Peyer's patch (tissue), 4 donors: ENCODE measurements around the gene INPP5J. TPM values are rescaled to one million over a fixed set of nuclear protein-coding genes. Genes with fewer than 3 reads are reported as not detected.
A peak's percentile ranks its signal among the peaks of the same experiment; 100 is the strongest.

Source experiments
- DNase-seq, 3 donors: peaks; one replicate each; pipeline ENCODE4 v3.0.0-alpha.2; 2017 to 2019
- H3K27ac ChIP-seq, 4 donors: fragments of 200-600 bp; sonication (generic); one replicate each; pipeline ENCODE4 v1.5.1; 2016 to 2019
- H3K27me3 ChIP-seq, 2 donors: fragments of 200-600 bp; sonication (generic); one replicate each; pipeline ENCODE4 v1.5.1; 2019
- H3K36me3 ChIP-seq, 3 donors: fragments of 200-600 bp; sonication (generic); one replicate each; pipeline ENCODE4 v1.5.1; 2016 to 2019
- H3K4me1 ChIP-seq, 4 donors: fragments of 200-600 bp; sonication (generic); one replicate each; pipeline ENCODE4 v1.5.1; 2016 to 2019
- H3K4me3 ChIP-seq, 4 donors: fragments of 200-600 bp; sonication (generic); 1 replicate in 3 of 4; 2 replicates in 1 of 4; pipeline ENCODE4 v1.5.1; 2016 to 2019; ENCODE audit warnings: mild to moderate bottlenecking in 1 of 4
- H3K9me3 ChIP-seq, 4 donors: fragments of 200-600 bp; sonication (generic); one replicate each; pipeline ENCODE4 v1.5.1; 2016 to 2019; ENCODE audit warnings: mild to moderate bottlenecking in 1 of 4
- CTCF ChIP-seq, 6 experiments: fragments of 450-650 bp in 4 of 6; fragments of 200-600 bp in 2 of 6; sonication (generic) in 1 of 6; IDR thresholded peaks; one replicate each; pipeline ENCODE4 v1.5.1; 2017 to 2019; ENCODE audit warnings: antibody characterized with exemption in 6 of 6, mild to moderate bottlenecking in 3 of 6, moderate library complexity in 1 of 6
- POLR2A ChIP-seq, 2 donors: fragments of 450-650 bp; IDR thresholded peaks; one replicate each; pipeline ENCODE4 v1.5.1; 2017; ENCODE audit warnings: antibody characterized with exemption in 2 of 2, mild to moderate bottlenecking in 2 of 2, moderate library complexity in 2 of 2
- total RNA-seq, 4 donors: library from RNA; depleted of rRNA; stranded (reverse); fragments of >200 nt; gene quantifications; one replicate each; pipeline ENCODE4 v1.1.0, GENCODE V29; 2016

INPP5J gene
- total RNA-seq, 4 donors from 2014 or later, result 18.2 to 203 (median 156) TPM

- peak in 2 of 3 donors; percentile 47 to 52 for DNase-seq
- Histone ChIP-seq H3K4me3 (no peak overlapping the region), H3K4me1 (peaks cover 0 to 11% (median 0%) of the 10 kb centered on the region in 4 donors), H3K27ac (no peak overlapping the region), H3K36me3 (no peaks in the 10 kb centered on the region), H3K27me3 (no peaks in the 10 kb centered on the region), H3K9me3 (no peaks in the 10 kb centered on the region)
- TF ChIP-seq CTCF (IDR thresholded peaks at IDR 0.05) (peak in 4 of 6 experiments; percentile 10 to 58 (median 50)), POLR2A (IDR thresholded peaks at IDR 0.05) (no peak)
Measured at GRCh38 chr22:31150615-31151014, 27.8 kb downstream of the INPP5J start.

- Histone ChIP-seq H3K4me1 (peaks cover 0 to 11% (median 0%) of the 10 kb centered on the region in 4 donors), H3K36me3 (no peaks in the 10 kb centered on the region), H3K4me3 (no peak overlapping the region), H3K27ac (no peak overlapping the region), H3K27me3 (no peaks in the 10 kb centered on the region), H3K9me3 (no peaks in the 10 kb centered on the region)
- DNase-seq, result no peak
- TF ChIP-seq CTCF (IDR thresholded peaks at IDR 0.05) (no peak), POLR2A (IDR thresholded peaks at IDR 0.05) (no peak)
Measured at GRCh38 chr22:31151872-31152271, 29.1 kb downstream of the INPP5J start.

- TF ChIP-seq POLR2A (IDR thresholded peaks at IDR 0.05) (no peak), CTCF (IDR thresholded peaks at IDR 0.05) (no peak)
- DNase-seq, result peak in 1 of 3 donors; percentile 26
- no peak overlapping the region for H3K27ac ChIP-seq
- no peaks in the 10 kb centered on the region for H3K36me3 ChIP-seq
- no peak overlapping the region for H3K4me3 ChIP-seq
- no peaks in the 10 kb centered on the region for H3K27me3 ChIP-seq
- peaks cover 0 to 11% (median 0%) of the 10 kb centered on the region in 4 donors for H3K4me1 ChIP-seq
- no peaks in the 10 kb centered on the region for H3K9me3 ChIP-seq
Measured at GRCh38 chr22:31153357-31153756, 30.6 kb downstream of the INPP5J start.

GRCh38 chr22:31154975-31155374 lies 32.2 kb downstream of the INPP5J start:
- Histone ChIP-seq H3K4me3 (no peak overlapping the region), H3K4me1 (peaks cover 0 to 5% (median 2%) of the 10 kb centered on the region in 4 donors), H3K9me3 (no peaks in the 10 kb centered on the region), H3K36me3 (no peaks in the 10 kb centered on the region), H3K27me3 (no peaks in the 10 kb centered on the region), H3K27ac (peak overlapping the region in 3 of 4 donors; percentile 13 to 84 (median 48))
- TF ChIP-seq CTCF (IDR thresholded peaks at IDR 0.05) (no peak), POLR2A (IDR thresholded peaks at IDR 0.05) (no peak)
- peak in 1 of 3 donors; percentile 34 for DNase-seq

GRCh38 chr22:31155422-31155821 lies 32.7 kb downstream of the INPP5J start:
- DNase-seq, result peak in 1 of 3 donors; percentile 13
- H3K4me1 ChIP-seq, result peaks cover 0 to 5% (median 2%) of the 10 kb centered on the region in 4 donors
- H3K4me3 ChIP-seq, result no peak overlapping the region
- H3K36me3 ChIP-seq, result no peaks in the 10 kb centered on the region
- no peaks in the 10 kb centered on the region for H3K27me3 ChIP-seq
- TF ChIP-seq POLR2A (IDR thresholded peaks at IDR 0.05), result no peak
- TF ChIP-seq CTCF (IDR thresholded peaks at IDR 0.05), result no peak
- no peaks in the 10 kb centered on the region for H3K9me3 ChIP-seq
- H3K27ac ChIP-seq, result peak overlapping the region in 3 of 4 donors; percentile 13 to 84 (median 77)
